ENCODE results near the gene PPP1R3E. TPM values are rescaled to one million over a fixed set of nuclear protein-coding genes. Genes with fewer than 3 reads are reported as not detected.
"Not testable (repeated sequence)": the region's sequence is repeated elsewhere in the genome, so short reads cannot be mapped to it uniquely, and the experiment has no call there.

The PPP1R3E gene
- total RNA-seq, 1 donor from 2014 or later: 19.2 TPM

DNA sequence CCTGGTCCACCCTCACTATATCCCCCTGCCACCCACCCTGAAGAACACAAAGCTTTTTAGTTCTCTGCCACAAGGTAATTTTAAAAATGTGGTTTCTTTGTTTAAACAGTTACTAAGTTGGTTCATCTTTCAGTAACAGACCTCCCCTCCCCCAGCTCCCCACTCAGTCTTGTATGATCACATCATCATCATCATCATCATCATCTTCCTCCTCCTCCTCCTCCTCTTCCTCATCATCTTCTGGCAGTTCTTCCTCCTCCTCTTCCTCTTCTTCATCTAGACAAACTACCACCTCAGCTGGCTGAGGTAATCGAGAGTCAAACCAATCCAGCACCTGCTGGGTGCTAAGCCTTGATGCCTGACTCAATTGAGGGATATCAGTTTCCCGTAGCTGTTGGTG lies 27.2 kb downstream of the PPP1R3E start:
- no peaks in the 10 kb centered on the region for H3K4me1 Mint-ChIP-seq (ENCODE audit: unreplicated experiment)
- H3K27me3 Mint-ChIP-seq (ENCODE audit: unreplicated experiment): no peaks in the 10 kb centered on the region
- TF ChIP-seq CTCF (IDR thresholded peaks at IDR 0.05): no peak
- H3K27ac Mint-ChIP-seq (ENCODE audit: unreplicated experiment): no peak overlapping the region
- no peak overlapping the region for H3K4me3 Mint-ChIP-seq (ENCODE audit: unreplicated experiment)
- H3K36me3 Mint-ChIP-seq (ENCODE audit: unreplicated experiment): peaks cover 9% of the 10 kb centered on the region
- no peak for DNase-seq (ENCODE audit: extremely low spot score, unreplicated experiment)
- no peaks in the 10 kb centered on the region for H3K9me3 Mint-ChIP-seq (ENCODE audit: unreplicated experiment)

DNA sequence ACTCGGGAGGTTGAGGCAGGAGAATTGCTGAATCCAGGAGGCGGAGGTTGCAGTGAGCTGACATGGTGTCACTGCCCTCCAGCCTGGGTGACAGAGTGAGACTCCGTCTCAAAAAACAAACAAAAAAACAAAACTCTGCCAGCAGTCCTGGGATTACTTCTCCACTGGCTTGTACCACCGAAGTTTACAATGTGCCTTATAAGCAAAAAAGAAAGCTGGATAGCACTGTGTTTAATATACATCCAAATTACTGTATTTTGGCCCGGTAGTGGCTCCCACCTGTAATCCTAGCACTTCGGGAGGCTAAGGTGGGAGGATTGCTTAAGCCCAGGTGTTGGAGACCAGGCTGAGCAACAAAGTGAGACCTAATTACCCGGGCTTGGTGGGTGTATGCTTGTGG lies 33.5 kb downstream of the PPP1R3E start:
- H3K4me1 Mint-ChIP-seq (ENCODE audit: unreplicated experiment): no peaks in the 10 kb centered on the region
- DNase-seq (ENCODE audit: extremely low spot score, unreplicated experiment): no peak
- no peak overlapping the region for H3K4me3 Mint-ChIP-seq (ENCODE audit: unreplicated experiment)
- H3K27me3 Mint-ChIP-seq (ENCODE audit: unreplicated experiment): peaks cover 26% of the 10 kb centered on the region
- H3K36me3 Mint-ChIP-seq (ENCODE audit: unreplicated experiment): no peaks in the 10 kb centered on the region
- no peak for TF ChIP-seq CTCF (IDR thresholded peaks at IDR 0.05)
- no peaks in the 10 kb centered on the region for H3K9me3 Mint-ChIP-seq (ENCODE audit: unreplicated experiment)
- no peak overlapping the region for H3K27ac Mint-ChIP-seq (ENCODE audit: unreplicated experiment)

GRCh38 chr14:23260849-23261248 lies 41.8 kb downstream of the PPP1R3E start:
- H3K4me3 Mint-ChIP-seq (ENCODE audit: unreplicated experiment); H3K36me3 Mint-ChIP-seq (ENCODE audit: unreplicated experiment); H3K4me1 Mint-ChIP-seq (ENCODE audit: unreplicated experiment); H3K27ac Mint-ChIP-seq (ENCODE audit: unreplicated experiment); DNase-seq (ENCODE audit: extremely low spot score, unreplicated experiment); H3K9me3 Mint-ChIP-seq (ENCODE audit: unreplicated experiment): not testable (repeated sequence)
- peaks cover 66% of the 10 kb centered on the region for H3K27me3 Mint-ChIP-seq (ENCODE audit: unreplicated experiment)

GRCh38 chr14:23259426-23259825 lies 43.2 kb downstream of the PPP1R3E start:
- H3K4me3 Mint-ChIP-seq (ENCODE audit: unreplicated experiment): no peak overlapping the region
- H3K4me1 Mint-ChIP-seq (ENCODE audit: unreplicated experiment): no peaks in the 10 kb centered on the region
- no peak for DNase-seq (ENCODE audit: extremely low spot score, unreplicated experiment)
- peaks cover 66% of the 10 kb centered on the region for H3K27me3 Mint-ChIP-seq (ENCODE audit: unreplicated experiment)
- no peak for TF ChIP-seq CTCF (IDR thresholded peaks at IDR 0.05)
- H3K9me3 Mint-ChIP-seq (ENCODE audit: unreplicated experiment): no peaks in the 10 kb centered on the region
- no peak overlapping the region for H3K27ac Mint-ChIP-seq (ENCODE audit: unreplicated experiment)
- no peaks in the 10 kb centered on the region for H3K36me3 Mint-ChIP-seq (ENCODE audit: unreplicated experiment)

DNA sequence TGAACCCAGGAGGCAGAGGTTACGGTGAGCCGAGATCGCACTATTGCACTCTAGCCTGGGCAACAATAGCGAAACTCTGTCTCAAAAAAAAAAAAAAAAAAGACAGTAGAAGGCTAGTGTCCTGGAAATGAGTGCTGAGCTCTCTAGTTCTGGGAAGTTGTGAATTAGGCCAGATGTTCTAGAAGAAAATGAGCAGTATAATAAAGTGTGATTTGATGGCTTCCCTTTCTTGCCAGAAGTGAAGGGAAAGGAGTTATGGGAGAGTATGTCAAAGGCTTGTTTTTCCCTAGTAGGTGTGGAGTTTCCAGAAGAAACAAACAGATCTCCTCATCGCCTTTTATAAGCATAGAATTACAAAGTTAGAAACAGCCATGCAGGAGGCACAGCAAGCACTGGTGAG lies 44.4 kb downstream of the PPP1R3E start:
- Mint-ChIP-seq H3K27ac (ENCODE audit: unreplicated experiment) (no peak overlapping the region), H3K4me1 (ENCODE audit: unreplicated experiment) (no peaks in the 10 kb centered on the region), H3K27me3 (ENCODE audit: unreplicated experiment) (peaks cover 65% of the 10 kb centered on the region), H3K4me3 (ENCODE audit: unreplicated experiment) (no peak overlapping the region), H3K36me3 (ENCODE audit: unreplicated experiment) (no peaks in the 10 kb centered on the region), H3K9me3 (ENCODE audit: unreplicated experiment) (no peaks in the 10 kb centered on the region)
- DNase-seq (ENCODE audit: extremely low spot score, unreplicated experiment): no peak
- no peak for TF ChIP-seq CTCF (IDR thresholded peaks at IDR 0.05)

Data from osteocyte (in vitro differentiated cells).